HepG2 (cell line): Measurements from ENCODE around the gene RPL18. TPM values are rescaled to one million over a fixed set of nuclear protein-coding genes. Genes with fewer than 3 reads are reported as not detected.

Experiments
- ADNP ChIP-seq: sonication (generic); formaldehyde crosslinking; IDR thresholded peaks from 2 replicates; pipeline ENCODE4 v1.4.0; 2020; ENCODE audit warnings: missing genetic modification reagents
- ATF7 ChIP-seq, 2 experiments: fragments of 450-650 bp in 1 of 2; sonication (generic) in 1 of 2; formaldehyde crosslinking in 1 of 2; IDR thresholded peaks; 2 replicates each; pipeline versions ENCODE4 v1.4.0 to v1.6.1; 2016 to 2020; ENCODE audit warnings: antibody characterized with exemption in 1 of 2, mild to moderate bottlenecking in 1 of 2, missing genetic modification reagents in 1 of 2
- CBX1 ChIP-seq: IDR thresholded peaks from one replicate; pipeline ENCODE4 v1.6.1; 2016; ENCODE audit warnings: antibody characterized with exemption, low read depth
- FOXA1 ChIP-seq, 2 experiments: fragments of 450-650 bp in 1 of 2; sonication (generic) in 1 of 2; formaldehyde crosslinking in 1 of 2; IDR thresholded peaks; 2 replicates each; pipeline versions ENCODE4 v1.4.0 to v1.6.1; 2016 to 2020; ENCODE audit warnings: missing genetic modification reagents in 1 of 2
- KLF15 ChIP-seq: sonication (generic); formaldehyde crosslinking; IDR thresholded peaks from 2 replicates; pipeline ENCODE4 v1.8.1; 2023; ENCODE audit warnings: borderline replicate concordance, mild to moderate bottlenecking, inconsistent platforms, missing genetic modification reagents, mixed read lengths
- KLF6 ChIP-seq: IDR thresholded peaks from 2 replicates; pipeline ENCODE4 v1.8.0; 2016; ENCODE audit warnings: missing biosample characterization, missing genetic modification reagents
- MTA1 ChIP-seq: sonication (generic); formaldehyde crosslinking; IDR thresholded peaks from 2 replicates; pipeline ENCODE4 v1.4.0; 2020; ENCODE audit warnings: missing genetic modification reagents, mild to moderate bottlenecking, borderline replicate concordance
- POGK ChIP-seq: sonication (generic); formaldehyde crosslinking; conservative IDR thresholded peaks from 2 replicates; pipeline ENCODE4 v1.8.0; 2022; ENCODE audit warnings: mild to moderate bottlenecking, moderate library complexity, missing genetic modification reagents
- PRDM4 ChIP-seq: sonication (generic); formaldehyde crosslinking; IDR thresholded peaks from 2 replicates; pipeline ENCODE4 v1.9.0; 2021; ENCODE audit warnings: missing genetic modification reagents, borderline replicate concordance
- RARA ChIP-seq: IDR thresholded peaks from 2 replicates; pipeline ENCODE4 v1.6.1; 2016; ENCODE audit warnings: missing genetic modification reagents, missing compliant biosample characterization
- SMAD1 ChIP-seq: sonication (generic); formaldehyde crosslinking; IDR thresholded peaks from 2 replicates; pipeline ENCODE4 v1.4.0; 2020; ENCODE audit warnings: missing genetic modification reagents, low read depth, mild to moderate bottlenecking, borderline replicate concordance
- SUZ12 ChIP-seq: fragments of 150-350 bp; IDR thresholded peaks from 2 replicates; pipeline ENCODE4 v1.6.1; 2014; ENCODE audit warnings: low read depth, low read length
- ZEB1 ChIP-seq: IDR thresholded peaks from 2 replicates; pipeline ENCODE4 v1.6.1; 2012; ENCODE audit warnings: mild to moderate bottlenecking, low read depth, inconsistent platforms; ENCODE audit not compliant: insufficient replicate concordance
- ZFP1 ChIP-seq: IDR thresholded peaks from 2 replicates; pipeline ENCODE4 v1.6.1; 2016
- ZNF280D ChIP-seq: sonication (generic); formaldehyde crosslinking; IDR thresholded peaks from 2 replicates; pipeline ENCODE4 v1.5.1; 2020; ENCODE audit warnings: mild to moderate bottlenecking, missing genetic modification reagents
- ZNF296 ChIP-seq: sonication (generic); formaldehyde crosslinking; conservative IDR thresholded peaks from 2 replicates; pipeline ENCODE4 v1.5.0; 2020; ENCODE audit warnings: mild to moderate bottlenecking, missing genetic modification reagents
- ZNF501 ChIP-seq: sonication (generic); formaldehyde crosslinking; IDR thresholded peaks from 2 replicates; pipeline ENCODE4 v1.5.1; 2020; ENCODE audit warnings: mild to moderate bottlenecking, moderate library complexity, missing genetic modification reagents
- ZNF644 ChIP-seq: IDR thresholded peaks from 2 replicates; pipeline ENCODE4 v1.6.1; 2016; ENCODE audit warnings: low read depth
- ZNF652 ChIP-seq: IDR thresholded peaks from 2 replicates; pipeline ENCODE4 v1.6.1; 2016; ENCODE audit warnings: low read depth, borderline replicate concordance
- ZSCAN20 ChIP-seq: sonication (generic); formaldehyde crosslinking; IDR thresholded peaks from 2 replicates; pipeline ENCODE4 v1.4.0; 2020; ENCODE audit warnings: missing genetic modification reagents, mild to moderate bottlenecking, borderline replicate concordance
- ZSCAN25 ChIP-seq: sonication (generic); formaldehyde crosslinking; IDR thresholded peaks from 2 replicates; pipeline ENCODE4 v1.8.0; 2022; ENCODE audit warnings: mild to moderate bottlenecking, missing genetic modification reagents
- polyA plus RNA-seq, 8 experiments: library from polyadenylated mRNA; depleted of rRNA in 3 of 8; stranded (reverse) in 7 of 8; unstranded in 1 of 8; fragments of >200 nt; fragmentation: Illumina TruSeq in 4 of 8; extraction: Trizol in 4 of 8; gene quantifications; 2 replicates each; pipeline versions ENCODE4 v1.2.1 to v1.2.3, GENCODE V29; 2011 to 2016; ENCODE audit warnings: low read depth in 4 of 8, missing spikeins in 1 of 8, mixed read lengths in 1 of 8; ENCODE audit not compliant: insufficient read depth in 1 of 8
- total RNA-seq, 5 experiments: library from RNA; depleted of rRNA; stranded (reverse); fragments of >200 nt; fragmentation: Illumina TruSeq; extraction: Trizol; gene quantifications; 2 replicates each; pipeline ENCODE4 v1.2.3, GENCODE V29; 2016; ENCODE audit warnings: low read depth in 1 of 5

Gene RPL18
- total and polyA plus RNA-seq, 2 of the 13 experiments (the other 11 are each of a cell fraction or from before 2014, with no cell fraction given): 1,485 to 1,639 TPM

GRCh38 chr19:48634424-48635262 lies 15.7 kb upstream of the RPL18 start (continued):
- TF ChIP-seq MTA1 (CRISPR knock-in tag) (peak; percentile 82), ZFP1 (CRISPR knock-in tag) (no peak), SUZ12 (no peak), KLF6 (CRISPR knock-in tag) (no peak), CBX1 (peak; percentile 88), ZEB1 (peak; percentile 14), ADNP (CRISPR knock-in tag) (no peak), ZSCAN25 (no peak), ZNF501 (CRISPR knock-in tag) (peak; percentile 83), ZNF296 (CRISPR knock-in tag) (no peak), ZNF652 (CRISPR knock-in tag) (no peak), ZNF280D (0 out of 2 replicates have a peak, but pooled peaks have one; percentile 50), PRDM4 (CRISPR knock-in tag) (no peak), KLF15 (peak; percentile 45; the same call in 1 of the 2 replicates), FOXA1 (IDR thresholded peaks at IDR 0.05) (no peak), FOXA1 (CRISPR knock-in tag; IDR thresholded peaks at IDR 0.05) (no peak), POGK (CRISPR knock-in tag) (peak; percentile 63; the same call in 1 of the 2 replicates), RARA (CRISPR knock-in tag) (peak; percentile 95), SMAD1 (CRISPR knock-in tag) (no peak), ZSCAN20 (CRISPR knock-in tag) (no peak), ATF7 (IDR thresholded peaks at IDR 0.05) (no peak), ATF7 (CRISPR knock-in tag; IDR thresholded peaks at IDR 0.05) (no peak), ZNF644 (CRISPR knock-in tag) (no peak)
